ENCODE measurements around the gene AFAP1L1. TPM values are rescaled to one million over a fixed set of nuclear protein-coding genes. Genes with fewer than 3 reads are reported as not detected.

Gene AFAP1L1
- total and polyA plus RNA-seq, 2 of the 13 experiments (the other 11 are each of a cell fraction or from before 2014, with no cell fraction given) = 0.38 to 1.0 TPM

- TF ChIP-seq RERE (CRISPR knock-in tag; IDR thresholded peaks at IDR 0.05; ENCODE audit: low read depth) (no peak), SRSF4 (IDR thresholded peaks at IDR 0.05; ENCODE audit: low read depth, low read length, poor library complexity, severe bottlenecking) (no peak), ZNF282 (IDR thresholded peaks at IDR 0.05; ENCODE audit: partially characterized antibody) (no peak), SKI (IDR thresholded peaks at IDR 0.05; ENCODE audit: partially characterized antibody) (no peak), ZSCAN5A (CRISPR knock-in tag; IDR thresholded peaks at IDR 0.05; ENCODE audit: borderline replicate concordance) (no peak), TRIM22 (IDR thresholded peaks at IDR 0.05) (no peak), CREBL2 (CRISPR knock-in tag; IDR thresholded peaks at IDR 0.05; ENCODE audit: borderline replicate concordance) (no peak), ARHGAP35 (CRISPR knock-in tag; IDR thresholded peaks at IDR 0.05; ENCODE audit: borderline replicate concordance) (no peak), ZNF136 (CRISPR knock-in tag; IDR thresholded peaks at IDR 0.05; ENCODE audit: low read depth) (no peak), SSRP1 (CRISPR knock-in tag; IDR thresholded peaks at IDR 0.05) (no peak)
These were observed 16.8 kb downstream of the AFAP1L1 start (continued) for GRCh38 chr5:149288436-149288835.

Measured in HepG2 (cell line).